SK-N-SH treated with all-trans-retinoic acid at 6 μM for 48 hours (cell line): ENCODE measurements around the gene TAS2R42.

Source experiments
- ARNTL ChIP-seq: fragments of 450-650 bp; formaldehyde crosslinking; IDR thresholded peaks from 2 replicates; pipeline ENCODE4 v1.5.0; 2020; ENCODE audit warnings: low read depth, mild to moderate bottlenecking, moderate library complexity, borderline replicate concordance
- ESRRG ChIP-seq: fragments of 250-450 bp; sonication (Bioruptor Pico); IDR thresholded peaks from 2 replicates; pipeline ENCODE4 v1.6.1; 2021; ENCODE audit warnings: mild to moderate bottlenecking
- ISL1 ChIP-seq: fragments of 250-450 bp; sonication (Bioruptor Pico); IDR thresholded peaks from 2 replicates; pipeline ENCODE4 v2.1.2; 2022; ENCODE audit warnings: mild to moderate bottlenecking, moderate library complexity
- OSR1 ChIP-seq: fragments of 250-450 bp; sonication (Bioruptor Pico); IDR thresholded peaks from 2 replicates; pipeline ENCODE4 v1.8.0; 2022; ENCODE audit warnings: moderate library complexity, mild to moderate bottlenecking, inconsistent platforms
- PATZ1 ChIP-seq: fragments of 250-450 bp; sonication (Bioruptor Pico); IDR thresholded peaks from 2 replicates; pipeline ENCODE4 v1.8.0; 2020; ENCODE audit warnings: mild to moderate bottlenecking, moderate library complexity, borderline replicate concordance
- RARB ChIP-seq: fragments of 250-450 bp; sonication (Bioruptor Pico); IDR thresholded peaks from 2 replicates; pipeline ENCODE4 v1.8.0; 2021; ENCODE audit warnings: mild to moderate bottlenecking, moderate library complexity
- TSHZ2 ChIP-seq: fragments of 250-450 bp; sonication (Bioruptor Pico); IDR thresholded peaks from 2 replicates; pipeline ENCODE4 v1.5.0; 2020; ENCODE audit warnings: mild to moderate bottlenecking, moderate library complexity
- ZFP3 ChIP-seq: fragments of 250-450 bp; sonication (Bioruptor Pico); IDR thresholded peaks from 2 replicates; pipeline ENCODE4 v1.5.0; 2020; ENCODE audit warnings: mild to moderate bottlenecking, moderate library complexity
- ZNF565 ChIP-seq: fragments of 450-650 bp; formaldehyde crosslinking; conservative IDR thresholded peaks from 2 replicates; pipeline ENCODE4 v1.5.0; 2020; ENCODE audit warnings: low read depth, mild to moderate bottlenecking, moderate library complexity
- ZNF70 ChIP-seq: fragments of 450-650 bp; formaldehyde crosslinking; IDR thresholded peaks from 2 replicates; pipeline ENCODE4 v1.5.0; 2020; ENCODE audit warnings: mild to moderate bottlenecking, moderate library complexity
- TF ChIP-seq, protein P1 (sequence below): fragments of 250-450 bp; sonication (Bioruptor Pico); IDR thresholded peaks from 2 replicates; pipeline ENCODE4 v1.8.0; 2021; ENCODE audit warnings: low read depth, mild to moderate bottlenecking, moderate library complexity, borderline replicate concordance

GRCh38 chr12:11171969-11172675 is 14.6 kb downstream of the TAS2R42 start:
- no peak for TF ChIP-seq ISL1 (CRISPR knock-in tag)
- TF ChIP-seq RARB (CRISPR knock-in tag), result no peak
- TF ChIP-seq PATZ1, result no peak
- no peak for TF ChIP-seq ZNF565
- no peak for TF ChIP-seq ARNTL
- TF ChIP-seq TSHZ2 (CRISPR knock-in tag), result no peak
- TF ChIP-seq ESRRG, result no peak
- TF ChIP-seq ZFP3 (CRISPR knock-in tag), result no peak
- TF ChIP-seq ZNF70 (CRISPR knock-in tag), result no peak
- TF ChIP-seq, protein P1, sequence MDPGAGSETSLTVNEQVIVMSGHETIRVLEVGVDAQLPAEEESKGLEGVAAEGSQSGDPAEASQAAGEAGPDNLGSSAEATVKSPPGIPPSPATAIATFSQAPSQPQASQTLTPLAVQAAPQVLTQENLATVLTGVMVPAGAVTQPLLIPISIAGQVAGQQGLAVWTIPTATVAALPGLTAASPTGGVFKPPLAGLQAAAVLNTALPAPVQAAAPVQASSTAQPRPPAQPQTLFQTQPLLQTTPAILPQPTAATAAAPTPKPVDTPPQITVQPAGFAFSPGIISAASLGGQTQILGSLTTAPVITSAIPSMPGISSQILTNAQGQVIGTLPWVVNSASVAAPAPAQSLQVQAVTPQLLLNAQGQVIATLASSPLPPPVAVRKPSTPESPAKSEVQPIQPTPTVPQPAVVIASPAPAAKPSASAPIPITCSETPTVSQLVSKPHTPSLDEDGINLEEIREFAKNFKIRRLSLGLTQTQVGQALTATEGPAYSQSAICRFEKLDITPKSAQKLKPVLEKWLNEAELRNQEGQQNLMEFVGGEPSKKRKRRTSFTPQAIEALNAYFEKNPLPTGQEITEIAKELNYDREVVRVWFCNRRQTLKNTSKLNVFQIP (CRISPR knock-in tag), result no peak
- TF ChIP-seq OSR1 (CRISPR knock-in tag), result no peak
